GM19438 (cell line): ENCODE measurements around the gene NRXN3.

ENCODE experiments used
- ATAC-seq: cut with Tn5 transposase; IDR thresholded peaks from one replicate; pipeline ENCODE4 v1.9.1; 2021; ENCODE audit warnings: low read depth; ENCODE audit not compliant: unreplicated experiment

NRXN3 gene

GRCh38 chr14:78172428-78172827 lies 2.3 kb downstream of the NRXN3 start:
- ATAC-seq = no peak

GRCh38 chr14:78173346-78174035 lies 3.3 kb downstream of the NRXN3 start:
- ATAC-seq = no peak

- ATAC-seq = no peak
These were observed 5.2 kb downstream of the NRXN3 start for GRCh38 chr14:78175412-78175811.

GRCh38 chr14:78178071-78178470 lies 7.9 kb downstream of the NRXN3 start:
- ATAC-seq = no peak

GRCh38 chr14:78178971-78179370 lies 8.8 kb downstream of the NRXN3 start:
- ATAC-seq = no peak

- ATAC-seq = no peak
These were observed 11.1 kb downstream of the NRXN3 start for GRCh38 chr14:78181270-78181669.

GRCh38 chr14:78182722-78183121 lies 12.5 kb downstream of the NRXN3 start:
- ATAC-seq = no peak

- ATAC-seq = no peak
These were observed 14.0 kb downstream of the NRXN3 start for GRCh38 chr14:78184157-78184556.

GRCh38 chr14:78186277-78186676 lies 16.1 kb downstream of the NRXN3 start:
- no peak for ATAC-seq

- no peak for ATAC-seq
These were observed 18.7 kb downstream of the NRXN3 start for GRCh38 chr14:78188882-78189281.

GRCh38 chr14:78195431-78195830 lies 25.3 kb downstream of the NRXN3 start:
- ATAC-seq = no peak

GRCh38 chr14:78196323-78196722 lies 26.1 kb downstream of the NRXN3 start:
- ATAC-seq = no peak

GRCh38 chr14:78197051-78197450 lies 26.9 kb downstream of the NRXN3 start:
- no peak for ATAC-seq

- no peak for ATAC-seq
These were observed 32.0 kb downstream of the NRXN3 start for GRCh38 chr14:78202163-78202562.

- no peak for ATAC-seq
These were observed 32.8 kb downstream of the NRXN3 start for GRCh38 chr14:78202976-78203375.

GRCh38 chr14:78207414-78207813 lies 37.2 kb downstream of the NRXN3 start:
- ATAC-seq = no peak

GRCh38 chr14:78220273-78220672 lies 50.1 kb downstream of the NRXN3 start:
- no peak for ATAC-seq

- ATAC-seq = no peak
These were observed 52.6 kb downstream of the NRXN3 start for GRCh38 chr14:78222746-78223145.

GRCh38 chr14:78227248-78228077 lies 57.3 kb downstream of the NRXN3 start:
- ATAC-seq = no peak

- no peak for ATAC-seq
These were observed 58.6 kb downstream of the NRXN3 start for GRCh38 chr14:78228702-78229327.

- no peak for ATAC-seq
These were observed 62.2 kb downstream of the NRXN3 start for GRCh38 chr14:78232231-78233000.
